ENCODE measurements around the gene CNTNAP1.
A peak's percentile ranks its signal among the peaks of the same experiment; 100 is the strongest.
"Not testable (repeated sequence)": the region's sequence is repeated elsewhere in the genome, so short reads cannot be mapped to it uniquely, and the experiment has no call there.

Gene CNTNAP1

DNA sequence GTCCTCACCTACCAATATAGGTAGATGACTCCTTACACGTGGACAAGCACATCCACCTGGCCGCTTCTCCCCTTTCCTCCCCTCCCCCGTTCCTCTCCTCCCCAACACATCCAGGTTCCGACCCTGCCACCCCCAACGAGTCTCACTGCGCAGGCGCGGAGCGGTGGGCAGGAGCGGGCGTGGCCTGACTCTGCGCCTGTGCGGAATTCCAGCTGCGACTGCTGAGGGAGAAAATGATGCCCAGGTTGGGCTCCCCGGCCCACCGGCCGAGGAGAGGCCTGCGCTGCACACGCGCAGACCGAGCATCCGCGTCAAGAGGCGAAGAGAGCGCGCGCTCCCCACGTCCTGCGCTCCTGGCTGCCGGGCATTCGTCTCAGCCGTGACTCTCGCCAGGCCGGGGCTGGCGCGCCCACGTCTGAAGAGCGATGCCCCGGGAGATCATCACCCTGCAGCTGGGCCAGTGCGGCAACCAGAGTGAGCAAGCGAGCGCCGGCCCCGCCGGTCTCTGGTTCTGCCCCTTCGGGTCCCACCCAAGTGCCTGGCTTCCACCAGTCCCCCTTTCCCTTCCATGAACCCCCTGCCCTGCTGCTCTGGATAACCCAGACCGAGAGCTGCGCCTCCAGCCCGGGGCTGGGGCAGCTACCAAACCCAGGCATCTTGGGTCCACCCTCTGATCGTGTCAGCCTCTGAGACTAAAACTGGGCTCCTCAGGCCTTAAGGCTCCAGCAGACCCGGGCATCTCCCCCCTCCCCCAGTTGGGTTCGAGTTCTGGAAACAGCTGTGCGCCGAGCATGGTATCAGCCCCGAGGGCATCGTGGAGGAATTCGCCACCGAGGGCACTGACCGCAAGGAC lies 23.0 kb upstream of the CNTNAP1 start, which contains the start of gene TUBG2:
TSS of gene TUBG2 (plus strand) at position 206 of the 853 bp plus-strand sequence. CDS start at position 426, 220 bp downstream.
- Histone ChIP-seq H3K9me3 (ENCODE audit: control insufficient read depth in 2 of 2, low read length in 2 of 2) (no peaks in the 10 kb centered on the region), H3K36me3 (ENCODE audit: control insufficient read depth in 2 of 2, insufficient read depth in 2 of 2, low read length in 2 of 2) (peaks cover 4 to 17% of the 10 kb centered on the region in 2 donors), H3K27ac (ENCODE audit: low read length) (peak within 1 kb of the TSS; percentile 55), H3K4me3 (ENCODE audit: low read length in 2 of 2) (peak within 1 kb of the TSS; percentile 71 to 83), H3K9ac (ENCODE audit: low read length in 2 of 2) (peak within 1 kb of the TSS; percentile 73 to 84), H3K27me3 (ENCODE audit: control insufficient read depth in 1 of 2, insufficient read depth in 2 of 2, low read length in 2 of 2) (no peaks in the 10 kb centered on the region), H3K4me1 (ENCODE audit: control insufficient read depth, insufficient read depth, low read length) (peaks cover 18% of the 10 kb centered on the region)

GRCh38 chr17:42659932-42660274 lies 22.4 kb upstream of the CNTNAP1 start:
- H3K9me3 ChIP-seq (ENCODE audit: control insufficient read depth in 2 of 2, low read length in 2 of 2); H3K27me3 ChIP-seq (ENCODE audit: control insufficient read depth in 1 of 2, insufficient read depth in 2 of 2, low read length in 2 of 2): not testable (repeated sequence)
- H3K4me1 ChIP-seq (ENCODE audit: control insufficient read depth, insufficient read depth, low read length) = peaks cover 18% of the 10 kb centered on the region
- peaks cover 4 to 17% of the 10 kb centered on the region in 2 donors for H3K36me3 ChIP-seq (ENCODE audit: control insufficient read depth in 2 of 2, insufficient read depth in 2 of 2, low read length in 2 of 2)
- H3K27ac ChIP-seq (ENCODE audit: low read length) = peak overlapping the region; percentile 55
- peak overlapping the region in 1 of 2 donors; percentile 83 for H3K4me3 ChIP-seq (ENCODE audit: low read length in 2 of 2)
- peak overlapping the region in 1 of 2 donors; percentile 73 for H3K9ac ChIP-seq (ENCODE audit: low read length in 2 of 2)

DNA sequence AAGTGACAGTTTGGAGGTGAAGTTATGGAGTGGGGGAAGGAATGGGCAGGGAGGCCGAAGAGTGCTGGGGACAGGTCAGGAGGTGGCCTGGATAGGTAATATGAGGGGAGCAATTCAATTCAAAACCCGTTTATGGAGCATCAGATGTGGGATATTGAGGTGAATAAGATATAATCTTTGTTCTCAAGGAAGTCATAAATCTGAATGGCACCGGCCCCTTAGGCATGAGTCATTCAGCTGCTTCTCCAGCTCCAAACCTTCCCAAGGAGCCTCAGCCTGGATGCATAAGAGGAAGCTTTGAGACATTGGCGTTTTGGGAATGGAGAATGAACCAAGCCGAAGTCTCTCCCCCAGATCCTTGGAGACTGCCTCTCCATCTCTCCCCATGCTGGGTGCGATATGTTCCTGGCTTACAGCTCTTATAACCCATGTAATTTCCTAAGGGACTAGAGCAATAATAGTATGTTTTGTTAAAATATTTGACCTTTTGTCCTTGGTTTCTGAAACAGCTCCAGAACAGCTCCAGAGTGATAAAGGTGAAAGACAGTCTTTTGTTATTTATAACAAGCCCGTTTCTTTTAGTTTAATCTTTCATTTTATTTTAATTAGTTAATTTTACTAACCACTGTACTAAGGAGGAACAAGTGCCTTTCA lies 21.5 kb upstream of the CNTNAP1 start:
- H3K9ac ChIP-seq (ENCODE audit: low read length in 2 of 2) = no peak overlapping the region
- H3K27me3 ChIP-seq (ENCODE audit: control insufficient read depth in 1 of 2, insufficient read depth in 2 of 2, low read length in 2 of 2) = no peaks in the 10 kb centered on the region
- H3K36me3 ChIP-seq (ENCODE audit: control insufficient read depth in 2 of 2, insufficient read depth in 2 of 2, low read length in 2 of 2) = peaks cover 8 to 22% of the 10 kb centered on the region in 2 donors
- no peaks in the 10 kb centered on the region for H3K9me3 ChIP-seq (ENCODE audit: control insufficient read depth in 2 of 2, low read length in 2 of 2)
- H3K4me3 ChIP-seq (ENCODE audit: low read length in 2 of 2) = no peak overlapping the region
- peaks cover 18% of the 10 kb centered on the region for H3K4me1 ChIP-seq (ENCODE audit: control insufficient read depth, insufficient read depth, low read length)
- H3K27ac ChIP-seq (ENCODE audit: low read length) = no peak overlapping the region

DNA sequence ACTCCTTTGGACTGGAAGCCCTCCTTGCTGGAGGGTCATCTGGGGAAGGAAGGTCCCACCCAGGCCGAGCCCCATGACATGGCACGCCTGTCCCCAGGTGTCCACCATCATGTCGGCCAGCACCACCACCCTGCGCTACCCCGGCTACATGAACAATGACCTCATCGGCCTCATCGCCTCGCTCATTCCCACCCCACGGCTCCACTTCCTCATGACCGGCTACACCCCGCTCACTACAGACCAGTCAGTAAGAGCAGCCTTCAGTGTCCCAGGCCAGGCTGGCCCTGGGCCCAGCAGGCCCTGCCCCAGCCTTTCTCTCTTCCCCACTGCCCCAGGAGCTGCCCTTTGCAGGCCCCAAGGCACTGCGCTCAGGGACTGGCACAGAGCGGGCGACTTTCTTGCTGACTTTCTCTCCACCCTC lies 16.7 kb upstream of the CNTNAP1 start:
- H3K27me3 ChIP-seq (ENCODE audit: control insufficient read depth in 1 of 2, insufficient read depth in 2 of 2, low read length in 2 of 2) = no peaks in the 10 kb centered on the region
- peaks cover 29 to 43% of the 10 kb centered on the region in 2 donors for H3K36me3 ChIP-seq (ENCODE audit: control insufficient read depth in 2 of 2, insufficient read depth in 2 of 2, low read length in 2 of 2)
- peaks cover 29% of the 10 kb centered on the region for H3K4me1 ChIP-seq (ENCODE audit: control insufficient read depth, insufficient read depth, low read length)
- no peak overlapping the region for H3K4me3 ChIP-seq (ENCODE audit: low read length in 2 of 2)
- no peak overlapping the region for H3K9ac ChIP-seq (ENCODE audit: low read length in 2 of 2)
- no peak overlapping the region for H3K27ac ChIP-seq (ENCODE audit: low read length)
- H3K9me3 ChIP-seq (ENCODE audit: control insufficient read depth in 2 of 2, low read length in 2 of 2) = no peaks in the 10 kb centered on the region

- Histone ChIP-seq H3K36me3 (ENCODE audit: control insufficient read depth in 2 of 2, insufficient read depth in 2 of 2, low read length in 2 of 2) (peaks cover 34 to 47% of the 10 kb centered on the region in 2 donors), H3K4me1 (ENCODE audit: control insufficient read depth, insufficient read depth, low read length) (peaks cover 27% of the 10 kb centered on the region), H3K27ac (ENCODE audit: low read length) (peak overlapping the region; percentile 74)
- not testable (repeated sequence) for H3K4me3 ChIP-seq (ENCODE audit: low read length in 2 of 2); H3K27me3 ChIP-seq (ENCODE audit: control insufficient read depth in 1 of 2, insufficient read depth in 2 of 2, low read length in 2 of 2); H3K9me3 ChIP-seq (ENCODE audit: control insufficient read depth in 2 of 2, low read length in 2 of 2); H3K9ac ChIP-seq (ENCODE audit: low read length in 2 of 2)
Measured at GRCh38 chr17:42666126-42666525, 16.2 kb upstream of the CNTNAP1 start.

DNA sequence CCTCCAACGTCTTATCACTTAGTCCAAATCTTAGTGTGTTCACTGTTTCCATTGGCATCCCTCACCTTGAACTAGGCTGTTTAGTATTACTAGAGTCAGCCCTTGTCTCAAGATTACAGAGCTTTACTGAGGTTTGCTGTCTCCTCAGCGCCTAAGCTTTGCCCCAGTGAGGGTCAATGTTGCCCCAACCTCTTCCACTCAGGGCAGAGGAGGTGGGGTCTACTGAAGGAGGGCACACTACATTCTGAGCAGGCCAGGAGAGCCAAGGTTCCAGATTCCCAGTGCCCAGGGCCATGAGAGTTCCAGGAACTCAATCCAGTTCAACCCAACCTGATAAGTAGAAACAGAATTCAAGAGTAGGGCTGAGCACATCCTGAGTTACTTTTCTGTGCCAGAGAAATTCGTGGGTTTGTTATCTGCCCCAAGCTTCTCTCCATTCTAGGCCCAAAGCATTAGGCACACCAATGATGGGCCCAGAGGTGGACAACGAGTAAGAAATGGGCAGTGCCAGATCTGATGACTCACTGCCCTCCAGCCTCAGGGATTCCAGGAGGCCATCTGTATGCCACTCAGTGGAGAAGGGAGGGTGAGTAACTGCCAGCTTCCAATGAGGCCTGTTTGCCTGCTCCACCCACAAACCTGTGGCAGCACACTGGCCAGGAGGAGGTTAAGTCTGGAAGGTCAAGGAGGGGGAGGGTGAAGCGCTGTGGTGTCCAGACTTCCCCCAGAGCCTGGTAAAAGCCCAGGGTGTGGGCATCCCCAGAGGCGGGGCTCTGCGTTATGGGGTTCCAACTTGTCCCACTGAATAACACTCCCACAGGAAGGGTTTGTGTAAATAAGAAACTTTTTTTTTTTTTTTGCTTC lies 15.0 kb upstream of the CNTNAP1 start:
- Histone ChIP-seq H3K27ac (ENCODE audit: low read length) (peak overlapping the region; percentile 74), H3K9me3 (ENCODE audit: control insufficient read depth in 2 of 2, low read length in 2 of 2) (no peaks in the 10 kb centered on the region), H3K36me3 (ENCODE audit: control insufficient read depth in 2 of 2, insufficient read depth in 2 of 2, low read length in 2 of 2) (peaks cover 41 to 48% of the 10 kb centered on the region in 2 donors), H3K27me3 (ENCODE audit: control insufficient read depth in 1 of 2, insufficient read depth in 2 of 2, low read length in 2 of 2) (no peaks in the 10 kb centered on the region), H3K9ac (ENCODE audit: low read length in 2 of 2) (no peak overlapping the region), H3K4me1 (ENCODE audit: control insufficient read depth, insufficient read depth, low read length) (peaks cover 27% of the 10 kb centered on the region), H3K4me3 (ENCODE audit: low read length in 2 of 2) (peak overlapping the region in 1 of 2 donors; percentile 29)

- H3K4me1 ChIP-seq (ENCODE audit: control insufficient read depth, insufficient read depth, low read length) = peaks cover 44% of the 10 kb centered on the region
- H3K27ac ChIP-seq (ENCODE audit: low read length) = peak overlapping the region; percentile 41
- H3K9me3 ChIP-seq (ENCODE audit: control insufficient read depth in 2 of 2, low read length in 2 of 2) = no peaks in the 10 kb centered on the region
- H3K36me3 ChIP-seq (ENCODE audit: control insufficient read depth in 2 of 2, insufficient read depth in 2 of 2, low read length in 2 of 2) = peaks cover 48 to 49% of the 10 kb centered on the region in 2 donors
- no peak overlapping the region for H3K9ac ChIP-seq (ENCODE audit: low read length in 2 of 2)
- H3K27me3 ChIP-seq (ENCODE audit: control insufficient read depth in 1 of 2, insufficient read depth in 2 of 2, low read length in 2 of 2) = no peaks in the 10 kb centered on the region
- no peak overlapping the region for H3K4me3 ChIP-seq (ENCODE audit: low read length in 2 of 2)
Measured at GRCh38 chr17:42669705-42669976, 12.7 kb upstream of the CNTNAP1 start.

DNA sequence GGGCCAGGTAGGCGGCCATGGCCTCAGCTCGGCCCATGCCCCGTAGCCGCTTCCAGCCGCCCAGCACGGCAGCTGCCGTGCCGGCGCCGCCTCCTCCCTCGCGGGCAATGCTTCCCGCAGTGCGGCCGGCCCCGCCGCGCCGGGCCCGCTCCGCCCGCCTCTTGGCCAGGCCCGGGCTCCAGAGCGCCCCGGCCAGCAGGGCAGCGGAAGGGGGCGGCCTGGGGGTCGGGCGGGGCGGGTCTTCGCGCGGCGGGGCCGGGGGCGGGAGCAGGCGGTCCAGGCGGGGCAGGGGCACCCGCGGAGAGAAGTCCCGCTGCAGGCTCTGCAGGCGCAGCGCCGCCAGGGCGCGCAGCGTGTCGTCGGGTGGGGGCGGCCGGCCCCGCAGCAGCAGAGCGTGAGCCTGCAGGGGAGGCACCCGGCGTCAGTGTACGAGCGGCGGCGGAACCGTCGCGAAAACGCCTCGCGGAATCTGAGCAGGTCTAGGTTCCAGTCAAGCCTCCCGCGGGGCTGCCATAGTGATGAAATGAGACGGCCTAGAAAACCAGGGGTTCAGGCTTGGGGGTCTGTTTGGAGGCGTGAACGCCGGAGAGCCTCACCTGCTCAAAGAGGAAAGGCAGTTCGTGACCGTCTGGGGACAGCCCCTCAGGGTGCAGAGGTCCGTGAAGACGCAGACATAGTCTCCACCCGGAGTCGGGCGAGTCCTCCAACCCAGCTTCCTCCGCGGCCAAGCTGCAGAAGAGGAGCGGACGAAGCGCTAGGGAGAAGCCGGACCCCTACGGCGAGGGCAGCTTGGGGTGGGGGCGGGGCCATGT lies 12.1 kb upstream of the CNTNAP1 start:
- Histone ChIP-seq H3K9ac (ENCODE audit: low read length in 2 of 2) (no peak overlapping the region), H3K27ac (ENCODE audit: low read length) (peak overlapping the region; percentile 41), H3K4me3 (ENCODE audit: low read length in 2 of 2) (no peak overlapping the region), H3K4me1 (ENCODE audit: control insufficient read depth, insufficient read depth, low read length) (peaks cover 49% of the 10 kb centered on the region), H3K27me3 (ENCODE audit: control insufficient read depth in 1 of 2, insufficient read depth in 2 of 2, low read length in 2 of 2) (no peaks in the 10 kb centered on the region), H3K36me3 (ENCODE audit: control insufficient read depth in 2 of 2, insufficient read depth in 2 of 2, low read length in 2 of 2) (peaks cover 48 to 49% of the 10 kb centered on the region in 2 donors), H3K9me3 (ENCODE audit: control insufficient read depth in 2 of 2, low read length in 2 of 2) (no peaks in the 10 kb centered on the region)

- Histone ChIP-seq H3K36me3 (ENCODE audit: control insufficient read depth in 2 of 2, insufficient read depth in 2 of 2, low read length in 2 of 2) (peaks cover 43 to 44% of the 10 kb centered on the region in 2 donors), H3K9ac (ENCODE audit: low read length in 2 of 2) (no peak overlapping the region), H3K4me3 (ENCODE audit: low read length in 2 of 2) (no peak overlapping the region), H3K27me3 (ENCODE audit: control insufficient read depth in 1 of 2, insufficient read depth in 2 of 2, low read length in 2 of 2) (no peaks in the 10 kb centered on the region), H3K4me1 (ENCODE audit: control insufficient read depth, insufficient read depth, low read length) (peaks cover 57% of the 10 kb centered on the region), H3K9me3 (ENCODE audit: control insufficient read depth in 2 of 2, low read length in 2 of 2) (no peaks in the 10 kb centered on the region), H3K27ac (ENCODE audit: low read length) (no peak overlapping the region)
Measured at GRCh38 chr17:42670789-42671657, 11.3 kb upstream of the CNTNAP1 start.

Measured in stomach smooth muscle (tissue), 2 donors.